IMR-90 (cell line): ENCODE measurements around the gene CYP26A1. TPM values are rescaled to one million over a fixed set of nuclear protein-coding genes. Genes with fewer than 3 reads are reported as not detected.

Experiments used
- ATAC-seq: fragments of 200-7000 bp; cut with Tn5 transposase; 2 replicates; pipeline ENCODE4 v1.9.1; 2020; ENCODE audit warnings: low read depth, mild to moderate bottlenecking, moderate library complexity
- BruUV-seq: library from RNA; stranded (reverse); fragments of 400-500 nt; replicated peaks from 2 replicates; lab custom pipeline; 2021; lab: Mats Ljungman, UMichigan
- CTCF ChIA-PET: fragments of 300-600 bp; formaldehyde crosslinking; extraction: SDS; loops from one replicate; lab custom pipeline; 2021; ENCODE audit warnings: antibody characterized with exemption; lab: Yijun Ruan, JAX
- POLR2A ChIA-PET: fragments of 300-600 bp; sonication (Branson Sonifier 250); formaldehyde crosslinking; loops from one replicate; lab custom pipeline; 2022; ENCODE audit warnings: antibody characterized with exemption; ENCODE audit not compliant: unreplicated experiment; lab: Charles Lee
- DNase-seq: peaks from one replicate; pipeline ENCODE4 v3.0.0; 2013
- H2AFZ ChIP-seq: replicated peaks from 2 replicates; pipeline ENCODE3; 2013; ENCODE audit warnings: low read length, mild to moderate bottlenecking; ENCODE audit not compliant: poor library complexity
- H2AK5ac ChIP-seq: 2 replicates; pipeline ENCODE4 v1.6.1; 2013; ENCODE audit warnings: low read depth, low read length, inconsistent platforms
- H2AK9ac ChIP-seq: replicated peaks from 2 replicates; pipeline ENCODE3; 2013; ENCODE audit warnings: mild to moderate bottlenecking, low read depth, low read length, moderate library complexity; ENCODE audit not compliant: poor library complexity
- H2BK120ac ChIP-seq: 2 replicates; pipeline ENCODE4 v1.6.1; 2013; ENCODE audit warnings: low read depth, low read length, inconsistent platforms
- H2BK15ac ChIP-seq: 3 replicates; pipeline ENCODE4 v1.6.1; 2013; ENCODE audit warnings: low read depth, low read length, inconsistent platforms
- H2BK20ac ChIP-seq: 2 replicates; pipeline ENCODE4 v1.6.1; 2013; ENCODE audit warnings: low read depth, mild to moderate bottlenecking, inconsistent platforms, low read length, moderate library complexity
- H2BK5ac ChIP-seq: 2 replicates; pipeline ENCODE4 v1.6.1; 2013; ENCODE audit warnings: mild to moderate bottlenecking, low read depth, low read length, inconsistent platforms; ENCODE audit not compliant: poor library complexity, severe bottlenecking
- H3K14ac ChIP-seq: replicated peaks from 2 replicates; pipeline ENCODE4 v1.6.1; 2013; ENCODE audit warnings: low read depth, low read length, inconsistent platforms
- H3K18ac ChIP-seq: 2 replicates; pipeline ENCODE4 v1.6.1; 2013; ENCODE audit warnings: low read depth, low read length, control low read depth
- H3K23ac ChIP-seq: 2 replicates; pipeline ENCODE4 v1.6.1; 2013; ENCODE audit warnings: low read depth, low read length, inconsistent platforms
- H3K27ac ChIP-seq: 2 replicates; pipeline ENCODE4 v1.5.1; 2013; ENCODE audit warnings: mild to moderate bottlenecking, control low read depth, low read length; ENCODE audit not compliant: insufficient read depth
- H3K27me3 ChIP-seq: 2 replicates; pipeline ENCODE4 v1.6.1; 2013; ENCODE audit warnings: low read length; ENCODE audit not compliant: control insufficient read depth, insufficient read depth
- H3K36me3 ChIP-seq: 2 replicates; pipeline ENCODE4 v1.6.1; 2013; ENCODE audit warnings: low read length, mixed read lengths; ENCODE audit not compliant: control insufficient read depth, insufficient read depth
- H3K4ac ChIP-seq: 2 replicates; pipeline ENCODE4 v1.6.1; 2013; ENCODE audit warnings: low read depth, low read length, inconsistent platforms
- H3K4me1 ChIP-seq: 2 replicates; pipeline ENCODE4 v1.6.1; 2013; ENCODE audit warnings: low read length, mixed read lengths; ENCODE audit not compliant: control insufficient read depth, insufficient read depth
- H3K4me2 ChIP-seq: 2 replicates; pipeline ENCODE4 v1.6.1; 2013; ENCODE audit warnings: low read depth, mild to moderate bottlenecking, control low read depth, low read length, moderate library complexity
- H3K4me3 ChIP-seq: 2 replicates; pipeline ENCODE4 v1.5.1; 2013; ENCODE audit warnings: low read depth, mild to moderate bottlenecking, control low read depth, low read length, moderate library complexity; ENCODE audit not compliant: insufficient read depth
- H3K56ac ChIP-seq: 2 replicates; pipeline ENCODE4 v1.6.1; 2013; ENCODE audit warnings: low read length, inconsistent platforms; ENCODE audit not compliant: insufficient read depth; ENCODE audit errors: extremely low read depth
- H3K79me1 ChIP-seq, 2 experiments: 2 replicates each; pipeline ENCODE4 v1.6.1; 2013; ENCODE audit warnings: low read length in 2 of 2, inconsistent platforms in 1 of 2, low read depth in 1 of 2
- H3K9ac ChIP-seq: 2 replicates; pipeline ENCODE4 v1.6.1; 2013; ENCODE audit warnings: low read depth, low read length, control low read depth
- H3K9me1 ChIP-seq: 2 replicates; pipeline ENCODE4 v1.6.1; 2013; ENCODE audit warnings: low read length, inconsistent platforms; ENCODE audit not compliant: insufficient read depth
- H3K9me3 ChIP-seq: 2 replicates; pipeline ENCODE4 v1.6.1; 2013; ENCODE audit warnings: low read length; ENCODE audit not compliant: control insufficient read depth, insufficient read depth
- H4K20me1 ChIP-seq: 2 replicates; pipeline ENCODE4 v1.6.1; 2013; ENCODE audit warnings: low read length, inconsistent platforms; ENCODE audit not compliant: insufficient read depth
- H4K5ac ChIP-seq: 2 replicates; pipeline ENCODE4 v1.6.1; 2013; ENCODE audit warnings: mild to moderate bottlenecking, low read depth, low read length, control low read depth
- H4K8ac ChIP-seq, 2 experiments: 2 replicates each; pipeline ENCODE4 v1.6.1; 2013; ENCODE audit warnings: low read depth in 2 of 2, low read length in 2 of 2, control low read depth in 1 of 2, inconsistent platforms in 1 of 2
- H4K91ac ChIP-seq: 2 replicates; pipeline ENCODE4 v1.6.1; 2013; ENCODE audit warnings: low read depth, low read length, inconsistent platforms; ENCODE audit not compliant: insufficient read depth
- CEBPB ChIP-seq: IDR thresholded peaks from 2 replicates; pipeline ENCODE4 v1.6.1; 2012; ENCODE audit warnings: low read depth, low read length, improper control_type of control experiment
- CHD1 ChIP-seq: IDR thresholded peaks from 2 replicates; pipeline ENCODE4 v1.6.1; 2012; ENCODE audit warnings: low read depth, low read length, improper control_type of control experiment
- FOS ChIP-seq: fragments of 150-350 bp; IDR thresholded peaks from 2 replicates; pipeline ENCODE4 v1.6.1; 2016; ENCODE audit warnings: low read depth, low read length
- POLR2A ChIP-seq: IDR thresholded peaks from 2 replicates; pipeline ENCODE4 v1.6.1; 2012; ENCODE audit warnings: mild to moderate bottlenecking, low read depth, low read length
- RCOR1 ChIP-seq: IDR thresholded peaks from 2 replicates; pipeline ENCODE4 v1.6.1; 2012; ENCODE audit warnings: mild to moderate bottlenecking, low read length, improper control_type of control experiment; ENCODE audit not compliant: insufficient replicate concordance
- WGBS, 2 experiments: methylation state at CpG; one replicate each; pipeline versions ENCODE4 v1.1.5 to v1.1.7; 2013; ENCODE audit warnings: missing lambda C conversion rate in 2 of 2; ENCODE audit not compliant: insufficient read length in 1 of 2; ENCODE audit errors: extremely low coverage in 2 of 2; 5-methylcytosine and 5-hydroxymethylcytosine counted together
- dilution Hi-C: fragments of 300-500 bp; cut with HindIII; formaldehyde crosslinking; loops from one replicate; pipeline ENCODE4 v1.14.3; 2018; ENCODE audit warnings: low sequenced_read_pairs; ENCODE audit not compliant: unreplicated experiment
- in situ Hi-C: fragments of 300-500 bp; cut with MboI; formaldehyde crosslinking; loops from 3 replicates; pipeline ENCODE4 v1.14.3; 2019; ENCODE audit warnings: low sequenced_read_pairs, inconsistent platforms, mixed read lengths
- intact Hi-C: fragments of 100-400 bp; cut with micrococcal nuclease; formaldehyde crosslinking; loops from 2 replicates; pipeline ENCODE4 v1.10.0; 2022
- polyA plus RNA-seq, 3 experiments: library from polyadenylated mRNA; depleted of rRNA; stranded (reverse); fragments of >200 nt; gene quantifications; 2 replicates each; pipeline ENCODE4 v1.2.3, GENCODE V29; 2012; ENCODE audit warnings: low replicate concordance in 1 of 3
- total RNA-seq: library from RNA; depleted of rRNA; stranded (reverse); fragments of >200 nt; gene quantifications from 2 replicates; pipeline ENCODE4 v1.2.3, GENCODE V29; 2012
- TF ChIP-seq, protein P1 (sequence below): fragments of 150-350 bp; IDR thresholded peaks from 2 replicates; pipeline ENCODE4 v1.6.1; 2017; ENCODE audit warnings: mild to moderate bottlenecking, antibody characterized with exemption, low read length, low read depth

Gene CYP26A1
- total and polyA plus RNA-seq, 2 of the 4 experiments (the other 2 are of a cell fraction) = 0.15 TPM; not detected in 1

DNA sequence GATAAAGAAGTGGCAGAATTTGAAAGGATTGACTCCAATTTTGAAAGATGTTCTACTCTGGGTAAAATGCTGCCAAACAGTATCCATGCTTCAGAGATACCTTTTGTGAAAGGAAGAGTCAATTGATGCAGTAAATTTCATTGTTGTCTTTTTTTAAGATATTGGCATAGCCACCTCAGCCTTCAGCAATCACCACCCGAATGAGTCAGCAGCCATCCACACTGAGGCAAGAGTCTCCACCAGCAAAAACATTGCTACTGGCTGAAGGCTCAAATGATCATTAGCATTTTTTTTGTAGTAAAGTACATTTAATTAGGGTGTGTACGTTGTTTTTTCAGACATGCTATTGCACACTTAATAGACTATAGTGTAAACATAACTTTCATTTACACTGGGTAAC is 44.8 kb upstream of the CYP26A1 start:
- H3K27me3 ChIP-seq = no peaks in the 10 kb centered on the region
- POLR2A ChIA-PET = no interaction called here
- H3K14ac ChIP-seq = no peak overlapping the region
- H3K4me2 ChIP-seq = no peak overlapping the region
- intact Hi-C loops (no loop called here), in situ Hi-C loops (no loop called here), dilution Hi-C loops (no loop called here)
- no peak overlapping the region for H2AK9ac ChIP-seq
- H2BK20ac ChIP-seq = no peak overlapping the region
- CTCF ChIA-PET = interaction anchor here (0.6 kb wide), 2 partner anchors 8 to 213 kb away, joined by 3 to 4 read pairs; no protein-coding TSS in a partner anchor
- H3K9me3 ChIP-seq = peaks cover 2% of the 10 kb centered on the region
- H2AK5ac ChIP-seq = no peak overlapping the region
- peak overlapping the region; percentile 1; the same call in 1 of the 2 replicates for H2BK120ac ChIP-seq
- H3K18ac ChIP-seq = no peak overlapping the region
- no peak overlapping the region for H3K4ac ChIP-seq
- no peak overlapping the region for H4K5ac ChIP-seq
- H3K9me1 ChIP-seq = 0 out of 2 replicates have a peak, but pooled peaks cover 6% of the 10 kb centered on the region
- BruUV-seq = no TSS peak
- WGBS, 2 experiments = no CpG with 5 or more reads among the region's 2 CpGs
- peak; percentile 49; the same call in 1 of the 2 replicates for ATAC-seq
- peak overlapping the region; percentile 55 for H2BK5ac ChIP-seq
- no peak overlapping the region for H4K8ac ChIP-seq
- no peak overlapping the region for H4K91ac ChIP-seq
- H3K9ac ChIP-seq = no peak overlapping the region
- H3K4me3 ChIP-seq = no peak overlapping the region
- DNase-seq = peak; percentile 67
- no peak overlapping the region for H3K56ac ChIP-seq
- no peak overlapping the region for H2BK15ac ChIP-seq
- H3K23ac ChIP-seq = no peak overlapping the region
- H3K36me3 ChIP-seq = no peaks in the 10 kb centered on the region
- H3K4me1 ChIP-seq = peaks cover 12% of the 10 kb centered on the region
- no peaks in the 10 kb centered on the region; a peak in 1 of 4 replicates for H3K79me1 ChIP-seq
- no peaks in the 10 kb centered on the region for H4K20me1 ChIP-seq
- H3K27ac ChIP-seq = no peak overlapping the region
- no peak overlapping the region for H2AFZ ChIP-seq
- no peak for TF ChIP-seq RCOR1
- TF ChIP-seq FOS = no peak; the same call in 1 of the 2 replicates
- TF ChIP-seq CEBPB = peak; percentile 77
- TF ChIP-seq, protein P1, sequence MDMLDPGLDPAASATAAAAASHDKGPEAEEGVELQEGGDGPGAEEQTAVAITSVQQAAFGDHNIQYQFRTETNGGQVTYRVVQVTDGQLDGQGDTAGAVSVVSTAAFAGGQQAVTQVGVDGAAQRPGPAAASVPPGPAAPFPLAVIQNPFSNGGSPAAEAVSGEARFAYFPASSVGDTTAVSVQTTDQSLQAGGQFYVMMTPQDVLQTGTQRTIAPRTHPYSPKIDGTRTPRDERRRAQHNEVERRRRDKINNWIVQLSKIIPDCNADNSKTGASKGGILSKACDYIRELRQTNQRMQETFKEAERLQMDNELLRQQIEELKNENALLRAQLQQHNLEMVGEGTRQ = no peak
- TF ChIP-seq CHD1 = no peak
- TF ChIP-seq POLR2A = no peak
